GM20431 (cell line): Measurements from ENCODE around the gene LOXL1.

Source experiments
- in situ Hi-C: fragments of 300-500 bp; cut with MseI, MboI; formaldehyde crosslinking; loops from one replicate; pipeline ENCODE4 v1.15.0; 2020; ENCODE audit warnings: low sequenced_read_pairs; ENCODE audit not compliant: unreplicated experiment

Gene LOXL1

GRCh38 chr15:73926219-73927002 is at the start of gene LOXL1:
TSS of gene LOXL1 (plus strand) at chr15:73926462. CDS start at chr15:73926784, 322 bp downstream.
- in situ Hi-C loops: no loop called here

- in situ Hi-C loops: no loop called here
Observed at GRCh38 chr15:73879426-73879825, 46.8 kb upstream of the LOXL1 start.

GRCh38 chr15:73881579-73882320 is 44.5 kb upstream of the LOXL1 start:
- in situ Hi-C loops: no loop called here

- in situ Hi-C loops: no loop called here
Observed at GRCh38 chr15:73882761-73883419, 43.4 kb upstream of the LOXL1 start.

- in situ Hi-C loops: no loop called here
Observed at GRCh38 chr15:73884159-73884558, 42.1 kb upstream of the LOXL1 start.

- in situ Hi-C loops: no loop called here
Observed at GRCh38 chr15:73885954-73886700, 40.1 kb upstream of the LOXL1 start.

GRCh38 chr15:73886717-73887345 is 39.4 kb upstream of the LOXL1 start:
- in situ Hi-C loops: no loop called here

- in situ Hi-C loops: no loop called here
Observed at GRCh38 chr15:73887481-73887880, 38.8 kb upstream of the LOXL1 start.

GRCh38 chr15:73888224-73889041 is 37.8 kb upstream of the LOXL1 start:
- in situ Hi-C loops: no loop called here

- in situ Hi-C loops: no loop called here
Observed at GRCh38 chr15:73889053-73889761, 37.1 kb upstream of the LOXL1 start.

GRCh38 chr15:73889762-73890124 is 36.5 kb upstream of the LOXL1 start:
- in situ Hi-C loops: no loop called here

GRCh38 chr15:73891328-73892315 is 34.6 kb upstream of the LOXL1 start:
- in situ Hi-C loops: no loop called here

GRCh38 chr15:73892446-73893226 is 33.6 kb upstream of the LOXL1 start:
- in situ Hi-C loops: no loop called here

- in situ Hi-C loops: no loop called here
Observed at GRCh38 chr15:73894133-73894814, 32.0 kb upstream of the LOXL1 start.

- in situ Hi-C loops: no loop called here
Observed at GRCh38 chr15:73897441-73898261, 28.6 kb upstream of the LOXL1 start.
